Activated B cell treated with CpG ODN at 0.5 μM for 24 hours (primary cell): ENCODE data around the gene ZNHIT3. TPM values are rescaled to one million over a fixed set of nuclear protein-coding genes. Genes with fewer than 3 reads are reported as not detected.

Source experiments
- ATAC-seq: fragments of 200-7000 bp; cut with Tn5 transposase; one replicate; pipeline ENCODE4 v1.10.0; 2021; ENCODE audit warnings: low read depth, mild to moderate bottlenecking, moderate library complexity
- CTCF ChIA-PET: fragments of 350-600 bp; sonication (Branson Sonifier 250); formaldehyde crosslinking; loops from one replicate; lab custom pipeline; 2021; ENCODE audit warnings: antibody characterized with exemption; lab: Charles Lee
- POLR2A ChIA-PET: fragments of 350-600 bp; sonication (Branson Sonifier 250); formaldehyde crosslinking; loops from one replicate; lab custom pipeline; 2021; ENCODE audit warnings: antibody characterized with exemption; lab: Charles Lee
- DNase-seq: peaks from one replicate; pipeline ENCODE4 v3.0.0; 2022
- H3K27ac Mint-ChIP-seq: one replicate; pipeline ENCODE4 v1.8.0; 2020; ENCODE audit warnings: mixed read lengths
- H3K27me3 Mint-ChIP-seq: one replicate; pipeline ENCODE4 v1.8.0; 2021; ENCODE audit warnings: mixed read lengths
- H3K36me3 Mint-ChIP-seq: one replicate; pipeline ENCODE4 v1.8.0; 2021; ENCODE audit warnings: low read depth, mixed read lengths
- H3K4me1 Mint-ChIP-seq: one replicate; pipeline ENCODE4 v1.8.0; 2021; ENCODE audit warnings: mixed read lengths
- H3K4me3 Mint-ChIP-seq: one replicate; pipeline ENCODE4 v1.8.0; 2020; ENCODE audit warnings: mild to moderate bottlenecking, mixed read lengths
- H3K9me3 Mint-ChIP-seq: one replicate; pipeline ENCODE4 v1.8.0; 2020; ENCODE audit warnings: mixed read lengths
- intact Hi-C: fragments of 100-400 bp; cut with micrococcal nuclease; formaldehyde crosslinking; loops from one replicate; pipeline ENCODE4 v1.15.1; 2024
- total RNA-seq: library from RNA; stranded (reverse); gene quantifications from 2 replicates; pipeline ENCODE4 v1.2.3, GENCODE V29; 2022
- TF ChIP-seq, protein P1 (sequence below): fragments of 200-600 bp; IDR thresholded peaks from one replicate; pipeline ENCODE4 v1.8.0; 2022; ENCODE audit warnings: antibody characterized with exemption, mild to moderate bottlenecking

ZNHIT3 gene
- total RNA-seq, 1 donor from 2014 or later, result 35.5 TPM

DNA sequence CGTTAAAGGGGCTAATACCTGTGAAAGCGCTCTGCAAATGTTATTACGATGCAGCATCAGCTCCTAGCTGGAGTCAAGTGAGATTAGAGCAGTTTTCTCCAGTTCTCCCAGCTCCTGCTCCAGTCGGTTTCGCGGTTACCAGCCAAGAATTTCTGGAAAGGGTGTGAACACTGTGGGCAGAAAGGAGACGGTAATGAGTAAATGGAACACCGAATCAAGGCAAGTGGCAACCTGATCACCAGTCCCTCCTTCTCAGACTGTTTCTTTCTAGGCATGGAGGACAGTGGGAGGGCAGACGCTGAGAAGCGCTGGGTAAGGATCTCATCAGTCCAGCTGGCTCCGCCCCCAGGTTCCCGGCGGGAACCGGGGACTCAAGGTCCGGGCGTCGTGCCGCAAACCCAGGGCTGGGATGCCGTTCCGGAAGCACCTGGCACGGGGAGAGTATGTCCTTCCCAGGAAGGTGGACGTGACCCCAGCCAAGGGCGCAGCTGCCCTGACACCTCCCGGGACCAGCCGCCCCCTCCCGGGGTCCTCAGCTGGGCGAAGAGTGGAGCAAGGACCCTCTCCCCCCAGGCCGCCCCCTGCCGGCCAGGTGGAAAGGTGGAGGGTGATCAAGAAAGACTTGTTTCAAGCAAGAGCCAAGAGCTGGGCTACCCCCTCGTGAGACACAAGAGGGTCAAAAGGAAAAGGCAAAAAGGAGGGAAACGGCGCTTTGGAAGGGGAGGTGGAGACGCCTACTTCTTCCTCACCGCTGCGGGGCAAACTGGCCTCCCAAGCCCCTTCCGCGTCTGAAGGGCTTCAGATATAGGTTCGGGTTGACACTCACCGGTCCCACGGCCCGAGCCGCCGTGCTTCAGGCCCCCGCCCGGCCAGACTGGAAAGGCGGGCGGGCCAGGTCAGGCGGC, 47.7 kb downstream of the ZNHIT3 start:
- DNase-seq, result peak; percentile 60
- Mint-ChIP-seq H3K27me3 (no peaks in the 10 kb centered on the region), H3K27ac (peak overlapping the region; percentile 100)

GRCh38 chr17:36534840-36535668, 48.6 kb downstream of the ZNHIT3 start, which contains the start of the genes MYO19 and PIGW:
Gene MYO19, minus strand, starts transcription at chr17:36534868. Its CDS starts 2,330 bp downstream, at chr17:36532538.
Gene PIGW, plus strand, starts transcription at chr17:36534987. Its CDS starts 2,115 bp downstream, at chr17:36537102.
- ChIA-PET CTCF (interaction anchor here (0.6 to 2.7 kb wide), 5 partner anchors 9 to 460 kb away, joined by 3 to 12 read pairs (median 5); partner anchors contain the start of gene GGNBP2), POLR2A (interaction anchor here (0.6 to 5.0 kb wide), 18 partner anchors 10 to 1287 kb away, joined by 3 to 153 read pairs (median 5); partner anchors contain the start of genes GGNBP2, MRM1 and ZNHIT3)
- Mint-ChIP-seq H3K4me1 (peaks cover 20% of the 10 kb centered on the region), H3K27me3 (no peaks in the 10 kb centered on the region), H3K36me3 (peaks cover 47% of the 10 kb centered on the region), H3K4me3 (peak within 1 kb of the TSS; percentile 98), H3K9me3 (no peaks in the 10 kb centered on the region), H3K27ac (peak within 1 kb of the TSS; percentile 100)
- DNase-seq (peak; percentile 88), ATAC-seq (peak; percentile 82)
- intact Hi-C loops, result loop anchor here (1.0 to 5.0 kb wide), 6 partner anchors 9 to 588 kb away; partner anchors contain the start of genes DHRS11, GGNBP2, MRM1 and ZNHIT3
- TF ChIP-seq, protein P1, sequence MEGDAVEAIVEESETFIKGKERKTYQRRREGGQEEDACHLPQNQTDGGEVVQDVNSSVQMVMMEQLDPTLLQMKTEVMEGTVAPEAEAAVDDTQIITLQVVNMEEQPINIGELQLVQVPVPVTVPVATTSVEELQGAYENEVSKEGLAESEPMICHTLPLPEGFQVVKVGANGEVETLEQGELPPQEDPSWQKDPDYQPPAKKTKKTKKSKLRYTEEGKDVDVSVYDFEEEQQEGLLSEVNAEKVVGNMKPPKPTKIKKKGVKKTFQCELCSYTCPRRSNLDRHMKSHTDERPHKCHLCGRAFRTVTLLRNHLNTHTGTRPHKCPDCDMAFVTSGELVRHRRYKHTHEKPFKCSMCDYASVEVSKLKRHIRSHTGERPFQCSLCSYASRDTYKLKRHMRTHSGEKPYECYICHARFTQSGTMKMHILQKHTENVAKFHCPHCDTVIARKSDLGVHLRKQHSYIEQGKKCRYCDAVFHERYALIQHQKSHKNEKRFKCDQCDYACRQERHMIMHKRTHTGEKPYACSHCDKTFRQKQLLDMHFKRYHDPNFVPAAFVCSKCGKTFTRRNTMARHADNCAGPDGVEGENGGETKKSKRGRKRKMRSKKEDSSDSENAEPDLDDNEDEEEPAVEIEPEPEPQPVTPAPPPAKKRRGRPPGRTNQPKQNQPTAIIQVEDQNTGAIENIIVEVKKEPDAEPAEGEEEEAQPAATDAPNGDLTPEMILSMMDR, result no peak

More for the DNA sequence above, 47.7 kb downstream of the ZNHIT3 start:
- TF ChIP-seq, protein P1, result no peak
- Mint-ChIP-seq H3K4me1 (peaks cover 20% of the 10 kb centered on the region), H3K36me3 (peaks cover 43% of the 10 kb centered on the region), H3K4me3 (peak overlapping the region; percentile 98), H3K9me3 (no peaks in the 10 kb centered on the region)
- ATAC-seq, result peak; percentile 36
- intact Hi-C loops, result loop anchor here (1.0 to 5.0 kb wide), 4 partner anchors 48 to 587 kb away; partner anchors contain the start of genes MRM1 and ZNHIT3
- POLR2A ChIA-PET, result interaction anchor here (0.9 to 5.0 kb wide), 9 partner anchors 10 to 1287 kb away, joined by 3 to 153 read pairs (median 6); partner anchors contain the start of genes GGNBP2, MRM1 and ZNHIT3
- CTCF ChIA-PET, result interaction anchor here (0.6 to 2.7 kb wide), 5 partner anchors 10 to 460 kb away, joined by 3 to 12 read pairs (median 5); partner anchors contain the start of gene GGNBP2

GRCh38 chr17:36535669-36536081, 49.2 kb downstream of the ZNHIT3 start:
- POLR2A ChIA-PET, result interaction anchor here (0.6 to 5.0 kb wide), 14 partner anchors 9 to 1286 kb away, joined by 3 to 153 read pairs (median 5); partner anchors contain the start of genes GGNBP2, MRM1 and ZNHIT3
- Mint-ChIP-seq H3K4me3 (peak overlapping the region; percentile 98), H3K9me3 (no peaks in the 10 kb centered on the region), H3K27ac (peak overlapping the region; percentile 100), H3K27me3 (no peaks in the 10 kb centered on the region), H3K4me1 (peaks cover 20% of the 10 kb centered on the region), H3K36me3 (peaks cover 50% of the 10 kb centered on the region)
- intact Hi-C loops, result loop anchor here (1.0 kb wide), 2 partner anchors 9 to 56 kb away; partner anchors contain the start of genes DHRS11 and GGNBP2
- ATAC-seq, result no peak
- DNase-seq, result no peak
- CTCF ChIA-PET, result interaction anchor here (2.7 kb wide), 1 partner anchor 11 kb away, joined by 7 read pairs; no protein-coding TSS in a partner anchor
- TF ChIP-seq, protein P1, result no peak

DNA sequence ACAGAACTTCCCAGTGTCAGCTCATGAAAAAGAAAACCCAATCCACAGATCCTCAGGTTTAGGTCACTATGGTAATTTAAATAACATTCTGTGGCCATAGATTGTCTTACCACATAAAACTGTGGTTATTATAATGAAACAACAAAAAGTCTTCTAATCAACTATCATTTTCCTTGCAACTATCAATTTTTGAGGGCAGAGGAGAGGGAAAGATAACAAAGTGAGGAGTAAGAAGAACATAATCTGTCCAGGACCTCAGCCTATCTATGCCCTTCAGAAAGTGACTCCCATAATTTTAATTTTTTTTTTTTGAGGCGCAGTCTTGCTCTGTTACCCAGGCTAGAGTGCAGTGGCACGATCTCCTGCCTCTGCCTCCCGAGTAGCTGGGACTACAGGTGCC, 54.2 kb downstream of the ZNHIT3 start:
- TF ChIP-seq, protein P1, result no peak
- ChIA-PET CTCF (no interaction called here), POLR2A (no interaction called here)
- Mint-ChIP-seq H3K4me3 (no peak overlapping the region), H3K9me3 (no peaks in the 10 kb centered on the region), H3K36me3 (peaks cover 35% of the 10 kb centered on the region), H3K27me3 (no peaks in the 10 kb centered on the region), H3K27ac (no peak overlapping the region), H3K4me1 (peaks cover 16% of the 10 kb centered on the region)
- intact Hi-C loops, result loop anchor here (10.0 kb wide), 1 partner anchor 956 kb away; the partner anchor contains the start of gene AP2B1
- ATAC-seq (no peak), DNase-seq (no peak)
